Caco-2 (cell line): ENCODE data around the gene RAC2. TPM values are rescaled to one million over a fixed set of nuclear protein-coding genes. Genes with fewer than 3 reads are reported as not detected.

ENCODE experiments used
- BruUV-seq: library from RNA; stranded (reverse); fragments of 400-500 nt; replicated peaks from 2 replicates; lab custom pipeline; 2021; lab: Mats Ljungman, UMichigan
- CTCF ChIA-PET: fragments of 300-600 bp; sonication (Branson Sonifier 250); formaldehyde crosslinking; loops from one replicate; lab custom pipeline; 2022; ENCODE audit warnings: antibody characterized with exemption; lab: Charles Lee
- POLR2A ChIA-PET: fragments of 300-600 bp; sonication (Branson Sonifier 250); formaldehyde crosslinking; loops from one replicate; lab custom pipeline; 2022; ENCODE audit warnings: antibody characterized with exemption; lab: Charles Lee
- DNase-seq, 2 experiments: peaks; one replicate each; pipeline versions ENCODE4 v3.0.0 to v3.0.0-alpha.2; 2020 to 2022
- H3K27me3 ChIP-seq: replicated peaks from 2 replicates; pipeline ENCODE4 v1.6.0; 2011; ENCODE audit warnings: low read length; ENCODE audit not compliant: control insufficient read depth, insufficient read depth
- H3K36me3 ChIP-seq: 2 replicates; pipeline ENCODE4 v1.5.1; 2011; ENCODE audit warnings: low read length; ENCODE audit not compliant: control insufficient read depth, insufficient read depth
- H3K4me1 ChIP-seq: fragments of 250-450 bp; sonication (Bioruptor Pico); 2 replicates; pipeline ENCODE4 v1.5.1; 2020; ENCODE audit warnings: mild to moderate bottlenecking
- H3K4me3 ChIP-seq: 2 replicates; pipeline ENCODE4 v1.5.1; 2011; ENCODE audit warnings: low read depth, mild to moderate bottlenecking, control low read depth, low read length
- H3K9me3 ChIP-seq: fragments of 250-450 bp; sonication (Bioruptor Pico); 2 replicates; pipeline ENCODE4 v1.5.1; 2020; ENCODE audit warnings: mild to moderate bottlenecking, moderate library complexity
- H3K27ac Mint-ChIP-seq: one replicate; pipeline ENCODE4 v1.8.0; 2022; ENCODE audit warnings: mixed read lengths; ENCODE audit not compliant: unreplicated experiment
- H3K27me3 Mint-ChIP-seq: one replicate; pipeline ENCODE4 v1.8.0; 2022; ENCODE audit warnings: mixed read lengths; ENCODE audit not compliant: insufficient read depth, unreplicated experiment
- H3K36me3 Mint-ChIP-seq: one replicate; pipeline ENCODE4 v1.8.0; 2022; ENCODE audit warnings: mild to moderate bottlenecking, mixed read lengths; ENCODE audit not compliant: insufficient read depth, unreplicated experiment
- H3K4me1 Mint-ChIP-seq: one replicate; pipeline ENCODE4 v1.8.0; 2022; ENCODE audit warnings: low read depth, mixed read lengths; ENCODE audit not compliant: unreplicated experiment
- H3K4me3 Mint-ChIP-seq: one replicate; pipeline ENCODE4 v1.8.0; 2022; ENCODE audit warnings: mild to moderate bottlenecking, moderate library complexity, mixed read lengths; ENCODE audit not compliant: unreplicated experiment
- H3K9me3 Mint-ChIP-seq: one replicate; pipeline ENCODE4 v1.8.0; 2022; ENCODE audit warnings: mixed read lengths; ENCODE audit not compliant: unreplicated experiment
- intact Hi-C: fragments of 100-400 bp; cut with micrococcal nuclease; formaldehyde crosslinking; loops from one replicate; pipeline ENCODE4 v1.10.0; 2022; ENCODE audit not compliant: unreplicated experiment
- total RNA-seq: library from RNA; stranded (reverse); gene quantifications from 2 replicates; pipeline ENCODE4 v1.2.3, GENCODE V29; 2022
- TF ChIP-seq, protein P1 (sequence below), 2 experiments: fragments of 200-600 bp in 1 of 2; IDR thresholded peaks; 1 replicate in 1 of 2; 2 replicates in 1 of 2; pipeline versions ENCODE4 v1.5.1 to v1.8.0; 2011 to 2022; ENCODE audit warnings: antibody characterized with exemption in 1 of 2, control low read depth in 1 of 2, inconsistent platforms in 1 of 2, low read depth in 1 of 2, low read length in 1 of 2, mild to moderate bottlenecking in 1 of 2, moderate library complexity in 1 of 2; ENCODE audit not compliant: insufficient read depth in 1 of 2, severe bottlenecking in 1 of 2, unreplicated experiment in 1 of 2

Gene RAC2
- total RNA-seq, 1 experiment from 2014 or later = 0.25 TPM

DNA sequence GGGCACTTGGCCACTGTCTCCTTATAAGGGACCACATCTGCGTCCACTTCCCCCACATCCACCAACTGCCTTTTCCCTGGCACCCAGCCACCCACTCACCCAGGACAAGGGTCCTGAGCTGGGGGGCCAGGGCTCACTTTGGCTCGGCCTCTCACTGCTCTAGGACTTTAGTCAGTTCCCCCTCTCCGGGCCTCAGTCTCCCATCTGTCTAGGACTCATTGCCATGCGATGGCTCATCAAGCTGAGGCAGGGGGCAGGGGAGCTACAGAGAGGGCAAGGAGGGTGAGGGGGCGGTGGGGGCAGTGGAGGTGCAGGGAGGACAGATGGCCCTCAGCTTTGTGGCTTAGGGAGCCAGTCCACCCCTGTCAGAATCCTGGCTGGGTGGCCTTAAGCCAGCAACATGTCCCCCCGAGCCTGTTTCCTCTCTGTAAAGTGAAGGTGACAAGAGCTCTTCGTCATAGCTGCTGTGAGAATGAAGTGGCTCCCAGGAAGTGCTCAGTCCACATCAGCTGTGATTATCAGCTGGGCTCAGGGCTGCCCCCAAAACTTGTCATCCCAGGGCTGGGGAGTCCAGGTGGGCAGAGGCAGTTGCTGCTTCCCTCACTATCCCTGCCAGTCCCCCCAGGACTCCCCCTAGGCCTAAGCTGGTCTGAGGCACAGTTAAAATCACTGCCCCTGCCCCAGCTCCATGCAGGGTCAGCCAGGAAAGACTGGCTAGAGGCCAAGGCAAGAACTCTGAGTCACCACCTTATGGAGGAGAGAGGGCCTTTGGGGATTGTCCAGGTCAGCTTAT lies 14.9 kb downstream of the RAC2 start:
- no peaks in the 10 kb centered on the region; the same call in 1 of the 2 replicates for H3K27me3 ChIP-seq
- no peaks in the 10 kb centered on the region for H3K4me1 Mint-ChIP-seq
- ChIA-PET CTCF (no interaction called here), POLR2A (interaction anchor here (0.6 kb wide), 1 partner anchor 989 kb away, joined by 3 read pairs; no protein-coding TSS in a partner anchor)
- no peaks in the 10 kb centered on the region for H3K36me3 ChIP-seq
- DNase-seq = no peak
- no peak overlapping the region for H3K4me3 ChIP-seq
- H3K27me3 Mint-ChIP-seq = no peaks in the 10 kb centered on the region
- H3K9me3 Mint-ChIP-seq = no peaks in the 10 kb centered on the region
- H3K36me3 Mint-ChIP-seq = no peaks in the 10 kb centered on the region
- H3K9me3 ChIP-seq = no peaks in the 10 kb centered on the region
- H3K4me1 ChIP-seq = no peaks in the 10 kb centered on the region
- no peak overlapping the region for H3K27ac Mint-ChIP-seq
- TF ChIP-seq, protein P1, sequence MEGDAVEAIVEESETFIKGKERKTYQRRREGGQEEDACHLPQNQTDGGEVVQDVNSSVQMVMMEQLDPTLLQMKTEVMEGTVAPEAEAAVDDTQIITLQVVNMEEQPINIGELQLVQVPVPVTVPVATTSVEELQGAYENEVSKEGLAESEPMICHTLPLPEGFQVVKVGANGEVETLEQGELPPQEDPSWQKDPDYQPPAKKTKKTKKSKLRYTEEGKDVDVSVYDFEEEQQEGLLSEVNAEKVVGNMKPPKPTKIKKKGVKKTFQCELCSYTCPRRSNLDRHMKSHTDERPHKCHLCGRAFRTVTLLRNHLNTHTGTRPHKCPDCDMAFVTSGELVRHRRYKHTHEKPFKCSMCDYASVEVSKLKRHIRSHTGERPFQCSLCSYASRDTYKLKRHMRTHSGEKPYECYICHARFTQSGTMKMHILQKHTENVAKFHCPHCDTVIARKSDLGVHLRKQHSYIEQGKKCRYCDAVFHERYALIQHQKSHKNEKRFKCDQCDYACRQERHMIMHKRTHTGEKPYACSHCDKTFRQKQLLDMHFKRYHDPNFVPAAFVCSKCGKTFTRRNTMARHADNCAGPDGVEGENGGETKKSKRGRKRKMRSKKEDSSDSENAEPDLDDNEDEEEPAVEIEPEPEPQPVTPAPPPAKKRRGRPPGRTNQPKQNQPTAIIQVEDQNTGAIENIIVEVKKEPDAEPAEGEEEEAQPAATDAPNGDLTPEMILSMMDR (IDR thresholded peaks at IDR 0.05; ENCODE audit: insufficient read depth in 1 of 2, low read depth in 1 of 2, low read length in 1 of 2, severe bottlenecking in 1 of 2, unreplicated experiment in 1 of 2) = no peak
- no TSS peak for BruUV-seq
- H3K4me3 Mint-ChIP-seq = no peak overlapping the region
- intact Hi-C loops = no loop called here

DNA sequence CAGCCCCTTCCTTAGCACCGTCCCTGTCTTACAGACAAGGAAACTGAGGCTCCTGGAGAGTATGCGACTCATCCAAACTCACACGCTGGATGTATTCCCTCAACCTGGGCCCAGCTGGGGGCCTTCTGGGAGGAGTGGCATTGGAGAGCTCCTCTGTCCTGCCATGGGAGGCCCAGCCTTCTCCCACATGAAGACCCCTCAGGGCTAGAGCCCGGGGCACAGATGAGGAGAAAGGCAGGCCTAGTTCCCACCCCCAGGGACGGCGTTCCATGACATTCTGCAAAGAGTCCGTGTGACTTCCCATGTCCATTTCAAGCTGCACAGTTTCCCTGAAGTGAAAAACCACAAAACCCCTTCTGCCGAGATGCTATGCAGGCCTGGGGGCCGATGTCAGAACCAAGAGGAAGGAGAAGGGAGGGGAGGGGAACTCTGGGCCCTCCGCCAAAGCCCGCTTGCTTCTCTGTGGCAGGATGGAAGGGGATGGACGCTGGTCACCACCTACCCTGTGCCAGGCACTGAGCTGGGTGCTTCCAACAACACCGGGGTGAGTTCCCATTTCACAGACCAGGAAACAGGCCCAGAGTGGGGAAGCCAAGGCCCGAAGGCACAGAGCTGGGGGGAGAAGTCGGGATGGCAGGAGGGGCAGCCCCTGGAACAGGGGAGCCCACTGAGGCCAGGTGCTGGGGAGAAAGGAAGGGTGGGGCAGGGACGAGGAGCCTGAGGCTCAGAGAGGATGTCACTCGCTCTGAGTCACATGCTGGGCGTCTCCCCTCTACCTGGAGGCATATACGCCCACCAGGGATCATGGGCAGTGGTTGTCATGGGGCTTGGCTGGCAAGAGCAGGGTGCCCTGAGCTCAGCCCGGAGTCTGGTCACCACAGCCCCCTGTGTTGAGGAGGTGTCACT lies 15.7 kb downstream of the RAC2 start:
- Mint-ChIP-seq H3K27me3 (no peaks in the 10 kb centered on the region), H3K27ac (no peak overlapping the region), H3K36me3 (no peaks in the 10 kb centered on the region), H3K4me3 (no peak overlapping the region), H3K4me1 (no peaks in the 10 kb centered on the region), H3K9me3 (no peaks in the 10 kb centered on the region)
- H3K36me3 ChIP-seq = no peaks in the 10 kb centered on the region
- ChIA-PET POLR2A (interaction anchor here (0.6 kb wide), 1 partner anchor 988 kb away, joined by 3 read pairs; no protein-coding TSS in a partner anchor), CTCF (no interaction called here)
- H3K4me3 ChIP-seq = no peak overlapping the region
- TF ChIP-seq, protein P1 (IDR thresholded peaks at IDR 0.05; ENCODE audit: insufficient read depth in 1 of 2, low read depth in 1 of 2, low read length in 1 of 2, severe bottlenecking in 1 of 2, unreplicated experiment in 1 of 2) = no peak
- intact Hi-C loops = no loop called here
- no peaks in the 10 kb centered on the region for H3K4me1 ChIP-seq
- H3K27me3 ChIP-seq = no peaks in the 10 kb centered on the region
- H3K9me3 ChIP-seq = no peaks in the 10 kb centered on the region
- no TSS peak for BruUV-seq
- no peak for DNase-seq

DNA sequence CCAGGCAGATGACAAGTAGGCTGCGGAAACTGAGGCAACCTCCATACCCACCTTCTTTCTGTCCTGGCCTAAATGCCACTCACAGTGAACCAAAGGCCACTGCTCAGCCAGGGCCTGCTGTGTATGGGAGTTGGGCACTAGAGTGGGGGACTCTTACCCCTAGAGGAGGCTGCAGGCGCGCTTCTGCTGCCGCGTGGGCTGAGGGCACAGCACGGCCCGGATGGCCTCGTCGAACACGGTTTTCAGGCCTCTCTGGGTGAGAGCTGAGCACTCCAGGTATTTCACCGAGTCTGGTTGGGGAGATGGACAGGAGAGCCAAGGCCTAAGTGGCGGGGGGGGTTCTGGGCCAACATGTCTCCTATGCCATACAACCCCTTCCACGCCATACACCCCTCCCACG lies 17.6 kb downstream of the RAC2 start:
- Histone ChIP-seq H3K4me3 (no peak overlapping the region), H3K36me3 (no peaks in the 10 kb centered on the region), H3K27me3 (no peaks in the 10 kb centered on the region), H3K9me3 (no peaks in the 10 kb centered on the region), H3K4me1 (no peaks in the 10 kb centered on the region)
- H3K27me3 Mint-ChIP-seq = no peaks in the 10 kb centered on the region
- H3K4me1 Mint-ChIP-seq = no peaks in the 10 kb centered on the region
- no peaks in the 10 kb centered on the region for H3K9me3 Mint-ChIP-seq
- intact Hi-C loops = no loop called here
- BruUV-seq = no TSS peak
- DNase-seq = no peak
- TF ChIP-seq, protein P1 (IDR thresholded peaks at IDR 0.05; ENCODE audit: insufficient read depth in 1 of 2, low read depth in 1 of 2, low read length in 1 of 2, severe bottlenecking in 1 of 2, unreplicated experiment in 1 of 2) = no peak
- no peaks in the 10 kb centered on the region for H3K36me3 Mint-ChIP-seq
- ChIA-PET CTCF (interaction anchor here (1.6 to 2.1 kb wide), 2 partner anchors 25 to 34 kb away, joined by 4 to 10 read pairs; no protein-coding TSS in a partner anchor), POLR2A (no interaction called here)
- no peak overlapping the region for H3K27ac Mint-ChIP-seq
- no peak overlapping the region for H3K4me3 Mint-ChIP-seq
